HTR-8/SVneo (cell line): Measurements from ENCODE around the gene FBXO15.

Experiments used
- DNase-seq: peaks from one replicate; pipeline ENCODE4 v3.0.0; 2011; ENCODE audit warnings: low spot score, mixed read lengths; ENCODE audit not compliant: insufficient read length
- FAIRE-seq: peaks from 2 replicates; lab custom pipeline; 2011; peaks lifted over from hg19 to GRCh38; lab: Jason Lieb, UNC

The FBXO15 gene

DNA sequence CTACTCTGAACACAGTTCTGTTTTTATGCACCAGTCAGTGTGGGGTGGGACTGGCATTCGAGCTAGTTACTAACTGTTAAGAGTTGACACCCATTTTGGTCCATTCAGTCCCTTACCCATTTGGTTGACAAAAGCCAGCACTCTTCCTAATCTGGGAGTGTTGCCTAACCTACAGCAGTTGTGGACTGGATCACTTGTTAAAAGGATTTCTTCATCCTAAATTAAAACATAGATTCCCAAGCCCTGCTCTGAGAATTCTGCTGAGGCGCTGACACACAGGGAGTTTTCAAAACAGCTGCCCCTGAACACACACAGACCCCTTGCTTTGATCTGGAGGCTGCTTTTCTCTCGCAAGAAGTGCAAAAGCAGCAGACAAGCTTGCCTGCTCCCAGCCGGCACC lies 7.1 kb upstream of the FBXO15 start:
- DNase-seq (no peak), FAIRE-seq (no peak)

GRCh38 chr18:74153793-74154192 lies 6.2 kb upstream of the FBXO15 start:
- DNase-seq (no peak), FAIRE-seq (no peak)

DNA sequence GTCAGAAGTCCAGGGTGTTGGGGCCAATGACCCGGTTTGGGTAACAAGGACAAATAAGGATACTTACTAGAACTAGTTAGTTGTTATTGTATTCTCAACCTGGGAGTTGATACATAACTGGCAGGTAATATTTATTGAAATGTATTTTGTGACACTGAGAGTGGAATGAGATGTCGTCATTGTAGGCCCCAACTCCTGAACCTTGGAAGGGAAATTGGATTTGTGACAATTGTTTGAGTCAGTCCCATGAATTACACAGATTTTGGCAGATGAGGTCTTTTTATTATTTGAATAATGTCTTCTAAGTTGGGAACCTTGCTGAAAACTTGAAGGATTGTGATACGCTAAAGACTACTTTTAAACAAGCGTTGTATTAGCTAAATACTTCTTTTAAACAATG lies 5.7 kb upstream of the FBXO15 start:
- FAIRE-seq (no peak), DNase-seq (no peak)

DNA sequence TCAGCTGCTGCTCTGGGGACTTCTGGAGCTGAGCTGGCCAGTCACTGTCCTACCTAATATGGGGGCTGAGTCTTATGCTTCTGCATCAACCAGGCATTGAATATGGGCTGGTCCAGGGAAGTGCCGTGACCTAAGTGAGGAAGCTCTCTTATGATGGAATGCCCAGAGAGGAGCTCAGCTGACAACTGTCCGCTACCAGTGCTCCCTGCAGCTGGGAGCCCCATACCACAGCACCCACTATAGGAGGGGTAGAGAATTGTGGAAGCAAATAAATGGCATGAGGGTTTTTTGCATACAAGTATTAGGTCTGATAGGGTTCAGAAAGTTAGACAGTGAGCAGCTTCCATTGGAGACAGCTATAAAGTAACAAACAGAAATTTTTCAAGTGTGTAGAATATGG lies 5.2 kb upstream of the FBXO15 start:
- FAIRE-seq, result no peak
- no peak for DNase-seq

DNA sequence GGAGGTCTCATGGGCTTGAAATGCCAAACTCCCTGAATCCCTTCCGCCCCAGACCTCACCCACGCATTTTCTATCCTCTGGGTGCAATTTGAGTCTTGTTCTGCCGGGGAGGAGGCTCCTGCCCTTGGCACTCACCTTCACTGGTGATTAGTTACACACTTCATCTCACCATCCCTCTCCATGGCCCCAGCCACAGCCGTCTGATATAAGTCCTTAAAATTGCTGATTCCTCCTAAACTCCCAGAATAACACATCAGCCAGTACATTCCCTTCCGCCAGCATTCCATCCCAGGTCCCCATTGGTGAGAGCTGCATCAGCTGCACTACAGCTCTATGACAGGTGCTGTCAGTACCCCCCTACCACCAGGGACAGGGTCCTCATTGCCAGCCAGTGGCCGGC lies 4.6 kb upstream of the FBXO15 start:
- no peak for FAIRE-seq
- no peak for DNase-seq

GRCh38 chr18:74149878-74150277 lies 2.2 kb upstream of the FBXO15 start:
- no peak for DNase-seq
- no peak for FAIRE-seq

GRCh38 chr18:74148543-74149070 lies 973 bp upstream of the FBXO15 start:
- no peak for DNase-seq
- no peak for FAIRE-seq

GRCh38 chr18:74147491-74147778 lies 199 bp downstream of the FBXO15 start:
- FAIRE-seq (no peak), DNase-seq (no peak)

DNA sequence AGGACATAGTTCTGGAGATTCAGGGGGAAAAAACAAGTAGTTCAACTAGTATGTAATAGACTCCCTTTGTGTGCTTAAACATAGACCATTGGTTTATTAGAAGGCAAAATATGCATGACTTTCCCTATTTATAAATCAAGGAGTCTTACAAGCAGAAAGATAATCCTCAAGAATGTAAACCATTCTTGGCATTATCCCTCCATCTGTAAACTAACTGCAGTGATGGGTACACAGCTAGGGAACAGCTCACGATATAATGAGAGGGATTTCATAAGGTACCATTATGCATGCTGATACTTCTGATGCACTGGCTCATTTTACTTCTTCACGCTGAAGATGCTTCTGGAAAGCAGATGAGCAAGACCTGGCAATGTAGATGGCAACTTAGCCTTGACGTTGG lies 878 bp downstream of the FBXO15 start:
- DNase-seq (no peak), FAIRE-seq (no peak)

DNA sequence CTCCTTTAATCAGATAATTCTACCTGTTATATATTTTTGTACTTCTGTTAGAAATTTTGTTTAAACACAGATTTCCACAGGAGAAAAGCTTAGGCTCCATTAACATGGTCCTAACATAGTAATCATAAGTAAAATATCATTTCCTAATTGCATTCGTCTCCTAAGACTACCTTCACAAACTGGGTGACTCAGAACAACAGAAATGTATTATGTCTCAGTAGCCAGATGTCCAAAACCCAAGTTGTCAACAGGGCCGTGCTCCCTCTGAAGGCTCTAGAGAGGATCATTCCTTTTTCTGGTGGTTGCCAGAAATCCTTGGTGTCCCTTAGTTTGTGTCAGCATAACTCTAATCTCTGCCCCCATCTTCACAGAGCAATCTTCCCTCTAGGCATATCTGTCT lies 5.4 kb downstream of the FBXO15 start:
- FAIRE-seq (no peak), DNase-seq (no peak)

DNA sequence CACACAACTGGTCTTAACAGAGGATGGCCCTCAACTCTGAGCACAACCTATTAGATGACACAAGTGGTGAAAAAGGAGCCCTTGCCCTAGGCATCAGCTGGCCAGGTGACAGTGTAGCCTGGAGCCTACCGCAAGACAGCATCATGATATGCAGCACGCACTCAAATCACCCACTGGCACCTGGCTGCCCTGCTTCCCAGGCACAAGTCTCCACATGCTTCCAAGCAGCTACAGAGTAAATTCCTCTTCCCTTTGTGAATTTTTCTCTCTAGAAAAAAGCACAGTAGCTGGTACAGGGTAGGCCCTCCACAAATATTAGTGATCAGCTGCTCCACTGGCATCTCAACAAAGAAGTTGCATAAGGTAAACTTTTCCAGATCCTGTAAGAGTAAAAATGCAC lies 6.0 kb downstream of the FBXO15 start:
- FAIRE-seq (no peak), DNase-seq (no peak)

DNA sequence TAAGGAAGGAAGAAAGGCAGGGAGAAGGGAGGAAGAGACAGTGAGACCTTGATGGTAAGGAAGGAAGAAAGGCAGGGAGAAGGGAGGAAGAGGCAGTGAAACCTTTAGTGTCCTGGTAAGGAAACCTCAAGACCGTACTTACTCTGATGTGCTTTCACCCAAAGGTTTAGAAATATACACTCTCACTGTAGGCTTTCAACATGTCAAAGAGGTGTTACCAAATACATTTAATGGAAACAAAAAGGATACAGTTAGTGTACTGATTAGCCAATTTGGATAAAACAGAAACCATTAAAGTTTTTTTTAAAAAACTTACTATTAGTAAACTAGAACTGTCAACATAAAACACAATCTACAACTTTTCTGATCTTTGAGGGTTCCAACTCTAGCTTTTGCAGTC lies 7.1 kb downstream of the FBXO15 start:
- DNase-seq, result no peak

DNA sequence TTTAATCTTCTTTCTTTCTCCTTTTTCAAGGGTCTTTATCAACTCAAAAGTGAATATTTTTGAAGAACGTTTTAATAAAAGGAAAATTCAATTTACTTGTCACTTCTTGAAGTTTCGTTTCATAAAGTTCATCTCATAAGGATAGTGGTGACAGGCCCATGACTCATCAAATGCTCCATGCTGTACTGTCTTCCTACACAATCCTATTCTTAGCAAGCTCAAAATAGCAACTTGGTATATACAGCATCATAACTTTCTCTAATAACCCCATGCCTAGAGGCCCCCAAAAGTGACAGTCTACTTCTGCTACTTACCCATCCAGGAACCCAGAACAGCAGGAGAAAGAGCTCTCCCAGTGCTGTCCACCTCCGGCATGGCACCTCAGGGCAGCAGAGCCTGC lies 7.7 kb downstream of the FBXO15 start:
- FAIRE-seq, result no peak
- DNase-seq, result no peak

More for the DNA sequence above, 7.1 kb downstream of the FBXO15 start:
- no peak for FAIRE-seq

DNA sequence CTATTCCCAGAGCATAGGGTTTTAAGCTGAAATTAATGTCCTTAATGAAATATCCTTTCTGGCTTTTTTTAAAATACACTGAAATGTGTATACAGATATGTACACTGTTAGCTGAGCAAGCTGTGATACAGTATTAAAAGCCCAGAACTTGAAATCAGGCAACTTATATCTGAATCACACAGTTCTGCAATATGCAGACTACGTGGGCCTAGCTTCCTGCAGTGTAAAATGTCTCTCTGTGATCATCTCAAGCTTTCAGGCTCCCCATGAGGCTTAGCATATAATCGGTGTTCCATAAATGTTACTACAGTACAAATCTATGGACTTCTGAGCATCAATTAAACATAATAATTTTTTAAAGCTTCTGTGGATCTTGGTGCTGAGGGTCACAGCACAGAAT lies 8.2 kb downstream of the FBXO15 start:
- DNase-seq (no peak), FAIRE-seq (no peak)

- no peak for DNase-seq
- no peak for FAIRE-seq
Observed at GRCh38 chr18:74137920-74138538, 9.6 kb downstream of the FBXO15 start.

GRCh38 chr18:74132201-74132600 lies 15.4 kb downstream of the FBXO15 start:
- no peak for DNase-seq
- FAIRE-seq, result no peak

GRCh38 chr18:74131124-74131523 lies 16.5 kb downstream of the FBXO15 start:
- no peak for DNase-seq

GRCh38 chr18:74128159-74128558 lies 19.5 kb downstream of the FBXO15 start:
- FAIRE-seq (no peak), DNase-seq (no peak)

More at GRCh38 chr18:74131124-74131523, 16.5 kb downstream of the FBXO15 start:
- no peak for FAIRE-seq

- DNase-seq (no peak), FAIRE-seq (no peak)
Observed at GRCh38 chr18:74126684-74127655, 20.7 kb downstream of the FBXO15 start.

- FAIRE-seq (no peak), DNase-seq (no peak)
Observed at GRCh38 chr18:74124642-74125041, 23.0 kb downstream of the FBXO15 start.

GRCh38 chr18:74123200-74123599 lies 24.4 kb downstream of the FBXO15 start:
- no peak for DNase-seq
- no peak for FAIRE-seq
